CD4-positive, alpha-beta T cell treated with Interleukin-2 at 100 ng/mL for 4 hours (primary cell): ENCODE results near the gene ANXA5.
"Not testable (repeated sequence)": the region's sequence is repeated elsewhere in the genome, so short reads cannot be mapped to it uniquely, and the experiment has no call there.

ENCODE experiments used
- DNase-seq: peaks from one replicate; pipeline ENCODE4 v3.0.0-alpha.2; 2020; ENCODE audit warnings: low spot score

The ANXA5 gene

GRCh38 chr4:121676345-121677075, 20.3 kb downstream of the ANXA5 start:
- DNase-seq: no peak

GRCh38 chr4:121675715-121676114, 21.1 kb downstream of the ANXA5 start:
- DNase-seq: no peak

DNA sequence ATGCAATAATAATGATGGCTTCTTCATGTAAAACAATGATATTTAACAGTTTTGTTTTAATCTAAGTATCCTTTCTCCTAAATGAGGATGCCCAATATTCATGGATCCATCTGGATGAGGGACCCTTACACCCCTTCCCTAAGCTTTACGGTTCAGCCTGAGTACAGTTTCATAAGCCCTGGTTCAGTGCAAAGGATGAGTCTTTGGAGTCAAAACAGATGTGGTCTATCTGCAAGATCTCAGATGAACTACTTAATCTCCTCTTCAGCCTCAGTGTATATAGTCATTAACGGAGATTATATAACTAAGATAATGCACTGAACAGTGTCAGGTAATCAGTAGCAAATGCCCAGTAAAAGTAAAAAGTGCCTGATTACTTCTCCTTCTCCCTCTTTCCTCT, 22.1 kb downstream of the ANXA5 start:
- no peak for DNase-seq

DNA sequence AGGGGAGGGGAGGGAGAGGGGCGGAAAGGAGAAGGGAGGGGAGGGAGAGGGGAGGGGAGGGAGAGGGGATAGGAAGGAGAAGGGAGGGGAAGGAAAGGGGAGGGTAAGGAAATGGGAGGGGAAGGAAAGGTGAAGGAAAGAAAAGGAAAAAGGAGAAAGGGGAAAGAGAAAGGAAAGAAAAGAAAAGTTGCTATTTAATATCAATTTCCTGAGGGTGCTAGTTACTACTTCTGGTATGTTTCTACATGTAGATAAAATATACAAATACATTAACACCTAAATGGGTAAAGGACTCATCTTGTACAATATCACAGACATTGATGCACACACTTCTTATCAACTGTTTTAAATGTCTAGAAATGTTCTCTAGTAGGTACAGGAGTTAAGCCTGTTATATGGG, 22.6 kb downstream of the ANXA5 start:
- DNase-seq: no peak

DNA sequence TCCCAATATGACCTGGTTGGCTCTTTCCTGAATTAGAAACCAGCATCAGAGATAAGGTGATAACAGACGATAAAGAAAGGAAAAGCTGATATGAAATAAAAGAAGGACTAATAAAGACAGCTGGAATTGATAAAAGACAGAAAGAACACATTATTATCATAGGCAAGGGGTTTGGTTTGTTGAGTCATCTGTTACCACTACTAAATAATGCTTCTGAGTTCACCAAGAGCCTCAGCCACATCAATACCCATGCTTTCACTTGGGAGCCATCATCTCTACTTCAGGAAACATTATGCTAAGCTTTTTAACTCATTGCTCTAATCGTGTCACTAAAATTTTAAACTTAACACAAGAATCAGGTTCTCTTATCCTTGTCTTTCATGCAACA, 27.6 kb downstream of the ANXA5 start:
- DNase-seq: no peak

GRCh38 chr4:121668368-121669162, 28.2 kb downstream of the ANXA5 start:
- no peak for DNase-seq

GRCh38 chr4:121666091-121666679, 30.6 kb downstream of the ANXA5 start:
- no peak for DNase-seq

DNA sequence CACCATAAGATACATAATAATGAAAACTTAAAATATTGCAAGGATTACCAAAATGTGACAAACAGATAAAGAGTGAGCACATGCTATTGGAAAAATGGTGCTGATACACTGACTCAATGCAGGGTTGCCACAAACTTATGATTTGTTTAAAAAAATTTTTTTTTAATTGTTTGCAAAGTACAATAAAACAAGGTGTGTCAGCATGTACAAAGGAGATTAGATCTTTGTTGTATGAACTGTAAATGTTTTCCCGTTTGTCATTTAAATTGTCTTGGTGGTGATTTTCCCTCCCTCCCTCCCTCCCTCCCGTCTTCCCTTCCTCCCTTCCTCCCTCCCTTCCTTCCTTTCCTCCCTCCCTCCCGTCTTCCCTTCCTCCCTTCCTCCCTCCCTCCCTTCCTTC, 31.4 kb downstream of the ANXA5 start:
- no peak for DNase-seq

- DNase-seq: no peak
Observed at GRCh38 chr4:121662225-121662624, 34.6 kb downstream of the ANXA5 start.

- not testable (repeated sequence) for DNase-seq
Observed at GRCh38 chr4:121660175-121660933, 36.4 kb downstream of the ANXA5 start.

- no peak for DNase-seq
Observed at GRCh38 chr4:121658125-121658524, 38.7 kb downstream of the ANXA5 start.

- peak; percentile 6 for DNase-seq
Observed at GRCh38 chr4:121656269-121656641, 40.5 kb downstream of the ANXA5 start.

DNA sequence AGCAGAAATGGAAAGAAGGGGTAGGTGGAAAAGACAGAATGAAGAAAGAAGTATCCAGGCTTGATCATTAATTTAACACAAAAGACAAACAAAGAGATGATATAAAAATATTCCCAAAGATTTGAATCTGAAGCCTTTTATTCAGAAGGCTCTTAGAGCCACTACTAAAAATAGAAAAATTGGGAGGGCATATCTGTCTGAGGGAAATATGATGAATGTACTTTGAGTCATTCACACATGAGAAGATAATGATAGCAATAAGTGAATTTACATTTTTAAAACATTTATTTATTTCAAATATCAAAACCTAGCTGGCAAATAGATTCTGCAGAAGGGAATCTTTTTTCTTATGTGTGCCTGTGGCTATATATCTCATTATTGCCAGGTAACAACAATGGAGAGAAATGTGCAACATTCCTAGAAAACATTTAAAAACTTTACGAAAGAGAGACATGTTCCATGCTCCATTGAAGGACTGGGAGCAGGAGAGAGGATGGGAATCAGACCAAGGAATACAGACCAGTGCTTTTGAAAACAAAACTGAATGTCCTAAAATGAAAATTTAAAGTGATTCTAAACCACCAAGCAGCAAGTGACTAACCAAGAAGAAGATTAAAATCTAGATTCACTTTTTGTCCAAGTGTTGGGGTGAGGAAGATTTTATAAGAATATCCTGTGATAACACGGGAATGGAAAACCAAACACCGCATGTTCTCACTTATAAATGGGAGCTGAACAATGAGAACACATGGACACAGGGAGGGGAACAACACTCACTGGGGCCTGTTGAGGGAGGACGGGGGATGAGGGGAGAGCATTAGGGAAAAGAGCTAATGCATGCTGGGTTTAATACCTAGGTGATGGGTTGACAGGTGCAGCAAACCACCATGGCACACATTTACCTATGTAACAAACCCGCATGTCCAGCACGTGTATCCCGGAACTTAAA, 41.2 kb downstream of the ANXA5 start:
- DNase-seq: no peak

- no peak for DNase-seq
Observed at GRCh38 chr4:121654738-121655137, 42.0 kb downstream of the ANXA5 start.

- no peak for DNase-seq
Observed at GRCh38 chr4:121653986-121654385, 42.8 kb downstream of the ANXA5 start.

GRCh38 chr4:121653214-121653613, 43.6 kb downstream of the ANXA5 start:
- DNase-seq: no peak

DNA sequence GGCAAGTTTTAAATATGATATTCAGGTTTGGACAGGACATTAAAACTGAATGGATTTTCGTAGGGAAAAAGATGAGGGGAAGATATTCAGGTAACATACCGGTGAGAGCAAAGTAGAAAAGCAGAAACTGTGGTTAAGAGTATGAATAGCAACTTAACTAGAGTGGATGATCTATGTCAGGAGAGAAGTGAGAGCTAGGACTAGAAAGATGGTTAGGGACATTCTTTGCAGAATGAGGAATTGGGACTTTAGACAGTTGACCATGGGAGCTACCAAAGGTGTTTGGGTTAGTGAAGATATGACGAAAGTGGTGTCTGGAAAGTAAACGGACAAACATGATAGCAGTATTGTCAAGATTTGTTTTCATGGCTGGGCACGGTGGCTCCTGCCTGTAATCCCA, 45.2 kb downstream of the ANXA5 start:
- no peak for DNase-seq

- DNase-seq: no peak
Observed at GRCh38 chr4:121650741-121651140, 46.0 kb downstream of the ANXA5 start.

GRCh38 chr4:121648516-121648915, 48.3 kb downstream of the ANXA5 start:
- no peak for DNase-seq

DNA sequence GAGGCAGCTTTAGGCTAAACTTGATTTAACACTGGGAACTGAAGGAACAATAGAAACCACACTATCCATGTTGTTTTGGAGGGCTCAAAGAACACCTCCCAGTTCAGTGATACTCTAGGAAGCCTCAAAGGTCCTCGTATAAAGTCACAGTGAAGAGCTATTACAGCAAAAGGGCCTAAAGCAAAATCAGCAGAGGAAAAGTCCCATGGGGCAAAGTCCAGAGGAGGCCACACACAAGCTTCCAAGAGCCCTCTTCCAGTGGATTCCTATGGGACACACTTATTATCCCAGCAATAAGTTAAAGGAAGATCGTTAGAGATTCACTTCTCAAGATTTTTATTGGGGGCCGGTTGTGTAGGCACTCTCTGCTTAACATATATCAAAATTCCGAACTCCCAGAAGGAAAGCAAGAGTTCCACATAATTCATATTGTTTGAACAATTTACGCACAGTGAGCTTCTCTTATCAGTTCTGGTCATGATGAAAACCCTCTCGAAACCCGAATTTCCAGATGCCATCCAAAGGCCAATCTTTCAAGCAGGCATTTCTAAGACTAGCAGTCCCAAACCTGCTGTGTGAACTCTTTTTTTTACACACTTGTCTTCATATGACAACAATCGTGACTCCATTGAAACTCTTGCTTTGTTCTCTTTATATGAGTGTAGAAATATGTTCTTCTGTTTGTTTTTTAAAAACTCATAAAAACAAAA, 53.7 kb downstream of the ANXA5 start:
- DNase-seq: no peak

- no peak for DNase-seq
Observed at GRCh38 chr4:121642292-121642691, 54.5 kb downstream of the ANXA5 start.
